GM12875 (cell line): ENCODE measurements around the gene ELF5.

ENCODE experiments used
- H3K4me3 ChIP-seq: one replicate; pipeline ENCODE4 v1.5.1; 2011; ENCODE audit warnings: low read depth, low read length, control low read depth
- TF ChIP-seq, protein P1 (sequence below): IDR thresholded peaks from 2 replicates; pipeline ENCODE4 v1.5.1; 2011; ENCODE audit warnings: low read depth, mild to moderate bottlenecking, control low read depth, inconsistent platforms, low read length, moderate library complexity, borderline replicate concordance; ENCODE audit not compliant: insufficient read depth

The ELF5 gene

DNA sequence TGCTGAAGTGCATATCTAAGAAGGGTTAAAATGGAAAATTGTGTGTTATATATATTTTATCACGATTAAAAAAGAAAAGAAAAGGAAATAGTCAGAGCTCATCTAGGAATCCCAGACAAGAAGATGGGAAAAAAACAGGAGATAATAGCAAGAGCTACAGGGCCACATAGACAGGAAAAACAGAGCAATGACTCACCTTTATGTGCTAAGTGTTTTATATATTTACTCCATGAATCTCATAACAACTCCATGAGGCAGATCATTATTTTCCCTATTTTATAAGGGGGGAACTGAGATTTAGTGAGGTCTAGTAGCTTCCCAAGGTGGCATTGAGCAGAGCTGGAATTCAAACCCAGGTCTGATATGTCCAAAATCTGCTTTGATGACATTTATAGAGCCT, 18.1 kb upstream of the ELF5 start:
- TF ChIP-seq, protein P1, sequence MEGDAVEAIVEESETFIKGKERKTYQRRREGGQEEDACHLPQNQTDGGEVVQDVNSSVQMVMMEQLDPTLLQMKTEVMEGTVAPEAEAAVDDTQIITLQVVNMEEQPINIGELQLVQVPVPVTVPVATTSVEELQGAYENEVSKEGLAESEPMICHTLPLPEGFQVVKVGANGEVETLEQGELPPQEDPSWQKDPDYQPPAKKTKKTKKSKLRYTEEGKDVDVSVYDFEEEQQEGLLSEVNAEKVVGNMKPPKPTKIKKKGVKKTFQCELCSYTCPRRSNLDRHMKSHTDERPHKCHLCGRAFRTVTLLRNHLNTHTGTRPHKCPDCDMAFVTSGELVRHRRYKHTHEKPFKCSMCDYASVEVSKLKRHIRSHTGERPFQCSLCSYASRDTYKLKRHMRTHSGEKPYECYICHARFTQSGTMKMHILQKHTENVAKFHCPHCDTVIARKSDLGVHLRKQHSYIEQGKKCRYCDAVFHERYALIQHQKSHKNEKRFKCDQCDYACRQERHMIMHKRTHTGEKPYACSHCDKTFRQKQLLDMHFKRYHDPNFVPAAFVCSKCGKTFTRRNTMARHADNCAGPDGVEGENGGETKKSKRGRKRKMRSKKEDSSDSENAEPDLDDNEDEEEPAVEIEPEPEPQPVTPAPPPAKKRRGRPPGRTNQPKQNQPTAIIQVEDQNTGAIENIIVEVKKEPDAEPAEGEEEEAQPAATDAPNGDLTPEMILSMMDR: no peak
- H3K4me3 ChIP-seq: no peak overlapping the region

DNA sequence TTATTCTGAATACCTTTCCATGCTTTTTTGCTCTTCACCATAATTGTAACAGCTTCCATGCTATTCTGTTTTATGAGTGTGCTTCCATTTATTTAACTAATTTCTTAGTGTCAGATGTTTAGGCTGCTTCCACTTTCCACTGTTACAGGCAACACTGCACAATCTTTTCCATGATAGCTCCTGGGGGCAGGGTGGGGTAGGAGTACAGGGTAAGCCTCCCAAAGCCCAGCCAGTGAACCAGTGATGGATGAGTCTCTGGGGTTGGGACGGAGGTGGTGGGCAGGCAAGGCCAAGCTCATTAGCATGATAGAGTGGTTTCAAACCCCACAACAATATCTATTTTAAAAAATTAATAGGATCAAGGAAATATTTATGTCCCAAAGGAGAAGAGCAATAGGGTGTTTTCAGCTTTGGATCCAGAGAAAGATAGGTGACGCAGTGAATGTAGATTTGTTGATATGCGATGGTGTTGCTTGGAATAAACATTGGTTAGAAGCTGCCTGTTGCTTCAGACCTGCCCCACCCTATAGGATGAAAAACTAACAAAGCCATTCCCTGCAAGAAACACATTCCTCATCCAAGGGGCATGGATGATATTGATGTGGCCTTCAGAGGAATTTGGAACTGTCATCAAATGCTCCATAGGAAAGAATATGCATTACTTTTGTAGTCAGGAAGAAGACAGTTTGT, 17.1 kb upstream of the ELF5 start:
- TF ChIP-seq, protein P1: no peak
- H3K4me3 ChIP-seq: no peak overlapping the region

DNA sequence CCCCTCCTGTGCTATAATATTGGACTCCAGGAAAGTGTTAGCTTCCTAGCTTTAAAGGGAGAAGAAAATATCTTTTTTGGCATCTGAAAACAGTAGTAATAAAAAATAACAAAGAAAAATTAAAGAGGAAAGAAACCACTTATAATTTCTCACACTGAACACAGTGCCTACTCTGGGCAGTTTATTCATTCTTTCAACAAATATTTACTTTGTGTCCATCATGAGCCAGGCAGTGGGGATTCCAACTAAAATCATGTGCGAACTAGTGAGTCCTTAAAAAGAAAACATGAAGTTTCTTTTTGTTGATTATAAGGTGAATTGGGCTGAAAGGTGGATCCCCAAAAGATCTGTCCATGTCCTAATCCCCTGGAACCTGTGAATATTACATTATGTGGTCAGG, 16.0 kb upstream of the ELF5 start:
- TF ChIP-seq, protein P1: no peak
- no peak overlapping the region for H3K4me3 ChIP-seq

DNA sequence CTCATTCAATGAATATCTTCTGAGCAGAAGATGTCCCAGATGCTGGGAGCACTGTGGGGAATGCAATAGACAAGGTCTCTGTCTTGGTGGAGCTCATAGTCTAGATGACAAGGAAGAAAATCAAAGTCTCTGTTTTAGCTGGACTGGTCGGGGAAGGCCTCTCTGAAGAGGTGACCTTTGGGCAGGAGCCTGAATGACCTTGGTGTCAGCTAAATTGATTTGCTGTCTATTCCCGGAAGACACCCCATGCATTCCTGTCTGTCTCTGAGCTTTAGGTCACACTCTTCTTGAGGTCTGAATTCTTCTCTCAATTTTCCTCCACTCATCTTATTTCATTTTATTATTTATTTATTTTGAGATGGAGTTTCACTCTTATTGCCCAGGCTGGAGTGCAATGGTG, 14.5 kb upstream of the ELF5 start:
- TF ChIP-seq, protein P1: no peak
- no peak overlapping the region for H3K4me3 ChIP-seq

DNA sequence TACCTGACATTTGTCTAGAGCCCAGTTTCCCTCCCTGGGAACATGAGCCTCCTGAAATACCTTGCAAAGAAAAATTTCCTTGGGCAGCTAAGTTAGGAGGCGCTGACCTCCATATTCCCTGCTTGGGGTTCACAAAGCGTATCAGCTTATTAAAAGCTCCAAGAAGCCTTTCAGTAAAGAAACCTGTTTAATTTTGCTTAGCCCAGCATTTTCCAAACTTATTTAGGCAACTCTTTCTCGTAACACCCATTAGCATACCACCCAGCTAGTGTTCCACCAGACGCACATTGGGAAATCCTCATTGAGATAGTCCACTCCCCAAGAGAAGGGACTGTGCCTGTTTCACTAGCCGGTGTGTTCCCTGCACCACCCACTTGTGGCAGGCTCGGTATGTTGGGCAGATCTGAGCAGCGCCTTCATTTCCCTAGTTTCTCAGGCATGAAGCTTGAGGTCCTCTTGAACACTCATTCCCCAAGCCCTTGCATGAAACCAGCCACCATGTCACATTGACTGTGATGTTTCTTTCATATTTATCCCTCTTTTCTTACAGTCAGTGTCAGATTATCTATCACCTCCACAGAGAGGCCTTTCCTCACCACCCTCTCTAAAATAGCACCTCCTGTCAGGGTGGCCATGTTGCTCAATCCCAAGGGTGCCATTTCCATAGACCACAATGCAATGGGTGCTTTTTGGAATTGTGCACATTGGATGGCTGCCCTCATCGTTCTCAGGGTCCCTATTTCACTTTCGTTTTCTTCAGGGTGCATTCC, 12.5 kb upstream of the ELF5 start:
- TF ChIP-seq, protein P1: no peak
- no peak overlapping the region for H3K4me3 ChIP-seq

DNA sequence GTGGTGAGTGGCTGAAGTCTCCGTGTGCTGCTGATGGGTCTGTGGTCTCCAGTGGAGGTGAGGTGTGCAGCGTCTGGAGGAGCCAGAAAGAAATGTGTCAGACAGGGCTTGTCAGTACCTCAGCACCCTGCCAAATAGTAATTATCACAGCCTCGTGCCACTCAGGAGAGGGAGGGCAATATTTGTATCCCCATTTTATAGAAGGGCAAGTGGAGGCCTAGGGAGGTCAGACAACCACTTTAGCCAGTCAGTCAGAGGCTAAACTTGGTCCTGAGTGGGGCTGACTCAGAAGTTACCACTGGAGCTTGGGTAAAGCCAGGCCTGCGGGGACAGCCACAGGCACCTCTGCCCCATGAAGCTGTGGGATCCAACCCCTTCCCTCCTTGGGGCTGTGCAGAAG, 11.5 kb upstream of the ELF5 start:
- TF ChIP-seq, protein P1: no peak
- no peak overlapping the region for H3K4me3 ChIP-seq

DNA sequence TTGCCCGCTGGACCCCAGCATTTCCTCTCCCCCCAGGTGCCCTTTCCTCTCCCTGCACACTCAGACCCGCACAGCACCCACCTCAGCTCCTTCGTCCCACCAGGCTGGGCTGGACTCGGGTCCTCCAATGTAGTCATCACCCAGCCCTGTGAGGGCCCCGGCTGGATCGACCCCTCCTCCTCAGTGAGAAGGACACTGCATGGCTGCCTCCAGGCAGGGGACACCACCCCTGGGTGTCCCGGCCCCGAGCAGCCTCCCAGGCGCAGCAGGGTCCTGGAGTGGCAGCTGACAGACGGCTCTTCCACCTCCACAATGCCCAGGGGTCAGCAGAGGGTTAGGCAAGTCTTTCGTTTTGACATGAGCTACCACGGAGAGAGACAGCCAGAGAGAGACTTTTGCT, 11.1 kb upstream of the ELF5 start:
- TF ChIP-seq, protein P1: no peak
- no peak overlapping the region for H3K4me3 ChIP-seq
